TTC549 (cell line): ENCODE data around the gene HRH1.
"Not testable (repeated sequence)": the region's sequence is repeated elsewhere in the genome, so short reads cannot be mapped to it uniquely, and the experiment has no call there.

Experiments
- FAIRE-seq: peaks from 2 replicates; lab custom pipeline; 2012; peaks lifted over from hg19 to GRCh38; lab: Jason Lieb, UNC

HRH1 gene

GRCh38 chr3:11245276-11245675 lies 91.0 kb downstream of the HRH1 start:
- FAIRE-seq = no peak

- no peak for FAIRE-seq
Measured at GRCh38 chr3:11245827-11246662, 91.8 kb downstream of the HRH1 start.

GRCh38 chr3:11246663-11246970 lies 92.3 kb downstream of the HRH1 start:
- no peak for FAIRE-seq

GRCh38 chr3:11247362-11247761 lies 93.1 kb downstream of the HRH1 start:
- no peak for FAIRE-seq

DNA sequence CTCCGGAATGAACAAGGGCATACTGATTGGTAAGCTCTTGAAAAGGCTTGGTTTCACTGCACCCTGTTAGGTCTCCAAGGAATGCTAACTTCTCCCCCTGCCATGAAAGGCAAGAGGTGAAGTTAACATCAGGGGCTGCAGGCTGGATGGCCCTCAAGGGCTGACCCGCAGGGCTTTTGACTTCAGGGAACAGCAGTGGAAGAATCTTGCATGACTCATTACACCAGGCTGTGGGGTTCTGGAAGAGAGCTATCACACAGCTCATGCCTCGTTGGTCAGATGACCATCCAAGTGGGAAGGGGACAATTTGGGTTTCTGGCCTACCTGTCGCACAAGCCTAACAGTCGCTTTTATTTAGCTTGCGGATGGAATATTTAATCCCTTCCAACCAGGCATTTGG lies 94.3 kb downstream of the HRH1 start:
- no peak for FAIRE-seq

- no peak for FAIRE-seq
Measured at GRCh38 chr3:11250902-11251806, 96.9 kb downstream of the HRH1 start.

DNA sequence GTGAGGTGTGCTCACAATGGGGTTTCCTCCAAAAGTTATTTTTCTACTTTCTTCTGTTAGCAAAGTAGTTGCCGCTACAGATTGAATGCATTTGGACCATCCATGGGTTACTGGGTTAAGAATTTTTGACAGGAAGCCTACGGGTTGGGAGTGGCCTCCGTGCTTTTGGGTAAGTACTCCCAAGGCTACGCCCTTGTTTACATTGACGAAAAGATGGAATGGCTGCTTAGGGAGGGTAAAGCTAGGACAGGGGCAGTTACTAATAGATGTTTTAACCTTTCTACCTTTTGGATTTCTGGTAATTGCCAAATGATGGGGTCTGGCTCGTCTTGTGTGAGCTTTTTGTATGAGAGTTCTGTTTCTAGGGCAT lies 97.5 kb downstream of the HRH1 start:
- no peak for FAIRE-seq

- no peak for FAIRE-seq
Measured at GRCh38 chr3:11254876-11255275, 100.6 kb downstream of the HRH1 start.

- FAIRE-seq = not testable (repeated sequence)
Measured at GRCh38 chr3:11255537-11255936, 101.2 kb downstream of the HRH1 start.

- no peak for FAIRE-seq
Measured at GRCh38 chr3:11258958-11259357, 104.7 kb downstream of the HRH1 start.

- no peak for FAIRE-seq
Measured at GRCh38 chr3:11260460-11260859, 106.2 kb downstream of the HRH1 start.

GRCh38 chr3:11269007-11269406 lies 114.7 kb downstream of the HRH1 start:
- FAIRE-seq = no peak

DNA sequence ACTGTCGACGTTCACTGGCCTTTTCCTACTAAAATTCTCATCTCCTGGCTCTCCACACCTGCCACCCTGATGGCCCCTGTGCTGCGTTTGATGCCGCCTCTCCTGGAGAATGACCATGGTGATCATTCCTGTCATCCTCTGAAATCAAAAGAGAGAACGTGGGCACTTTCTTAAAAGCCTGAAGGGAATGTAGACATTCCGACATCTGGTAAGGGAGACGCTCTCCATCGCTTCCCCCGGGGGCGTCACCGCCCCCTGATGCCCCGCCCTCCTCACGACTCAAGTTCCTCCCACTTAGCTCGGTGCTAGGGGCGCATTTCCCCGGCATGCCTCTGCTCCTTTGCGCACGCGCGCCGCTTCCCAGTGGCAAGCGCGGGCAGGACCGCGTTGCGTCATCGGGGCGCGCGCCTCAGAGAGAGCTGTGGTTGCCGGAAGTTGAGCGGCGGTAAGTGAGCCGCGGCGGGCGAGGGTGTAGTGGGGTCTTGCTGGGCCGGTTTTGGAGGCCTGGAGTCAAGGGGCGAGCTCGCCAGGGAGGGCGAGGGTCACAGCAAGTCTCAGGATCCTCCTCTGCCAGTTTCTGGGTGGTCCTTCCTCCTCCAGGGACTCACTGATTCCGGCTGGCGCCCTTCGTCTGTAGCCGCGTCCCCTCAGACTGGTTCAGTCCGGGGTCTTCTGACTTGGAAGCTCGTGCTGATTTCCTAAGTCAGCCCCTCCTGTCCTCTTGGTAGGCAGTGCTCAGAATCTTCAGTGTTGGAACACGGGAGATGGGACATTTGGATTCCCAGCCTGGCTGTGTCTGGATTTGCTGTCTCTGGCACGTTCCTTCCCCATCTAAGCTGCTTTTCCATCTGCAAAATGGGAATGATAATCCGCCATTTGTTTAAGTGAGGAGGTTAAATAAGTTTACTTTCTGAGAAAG lies 118.0 kb downstream of the HRH1 start, which contains the start of gene ATG7:
Gene ATG7 (plus strand): TSS at position 412 of the 919 bp plus-strand sequence. CDS start 26,299 bp downstream, outside the sequence.
- peak; percentile 17 for FAIRE-seq

GRCh38 chr3:11272906-11273574 lies 118.7 kb downstream of the HRH1 start:
- no peak for FAIRE-seq

- FAIRE-seq = no peak
Measured at GRCh38 chr3:11273891-11274291, 119.6 kb downstream of the HRH1 start.

- FAIRE-seq = no peak
Measured at GRCh38 chr3:11274566-11275142, 120.4 kb downstream of the HRH1 start.

- no peak for FAIRE-seq
Measured at GRCh38 chr3:11275926-11276325, 121.6 kb downstream of the HRH1 start.

DNA sequence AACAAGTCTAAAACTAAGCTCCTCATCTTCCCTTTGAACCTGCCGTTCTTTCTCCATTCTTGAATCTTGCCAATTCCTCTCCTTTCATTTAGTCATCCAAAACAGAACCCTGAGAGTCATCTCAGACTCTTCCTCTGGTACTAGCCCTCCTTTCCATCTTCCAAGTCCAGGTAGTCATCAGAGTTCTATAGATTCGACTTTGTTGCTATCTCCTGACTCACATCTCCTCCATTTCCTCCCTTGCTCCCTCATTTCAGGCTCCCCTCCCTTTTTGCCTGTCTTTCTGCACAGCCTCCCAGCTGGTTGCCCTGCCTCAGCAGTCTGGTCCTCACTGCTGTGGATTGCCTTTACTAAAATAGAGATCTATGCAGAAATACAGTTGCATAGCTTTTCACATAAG lies 122.6 kb downstream of the HRH1 start:
- no peak for FAIRE-seq

DNA sequence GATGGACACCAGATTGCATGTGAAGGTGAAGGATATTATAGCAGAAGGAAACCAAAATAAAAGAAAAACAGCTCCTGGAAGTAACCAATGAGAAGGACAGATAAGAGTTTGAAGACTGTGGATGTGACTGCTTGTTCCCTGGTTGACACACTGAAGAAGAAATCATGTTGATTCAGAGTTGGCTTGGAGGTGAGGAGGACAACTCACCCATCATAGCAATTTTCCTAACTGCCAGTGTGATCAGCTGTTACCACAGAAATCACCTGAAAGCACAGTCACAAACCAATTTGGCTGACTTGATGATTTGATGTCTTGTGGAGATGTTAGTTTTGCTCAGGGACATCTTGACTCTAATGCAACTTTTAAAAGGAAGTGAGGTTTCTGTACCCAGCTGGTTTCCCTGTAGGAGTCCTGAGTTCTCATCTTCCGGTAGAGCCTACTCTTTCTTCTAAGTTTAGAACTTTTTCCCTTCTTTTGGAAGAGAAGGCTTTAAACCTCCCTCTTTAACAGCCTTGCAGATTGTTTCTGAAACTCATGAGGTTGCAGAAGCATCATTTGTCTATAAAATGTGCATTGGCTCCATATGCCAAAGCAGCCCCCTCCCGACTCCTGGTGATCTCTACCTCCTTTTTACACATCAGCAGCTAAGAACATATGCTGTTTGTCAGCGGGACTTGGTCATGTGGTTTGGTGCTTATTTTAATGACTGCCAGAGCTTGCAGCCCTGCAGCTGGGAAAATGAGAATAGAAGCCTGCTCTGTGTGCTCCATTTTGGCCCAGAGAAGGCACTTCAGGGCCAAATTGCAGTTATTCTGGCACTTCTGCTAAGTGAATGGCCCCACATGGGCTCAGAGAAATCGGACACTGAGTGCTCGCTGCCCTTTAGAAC lies 128.2 kb downstream of the HRH1 start:
- FAIRE-seq = no peak

DNA sequence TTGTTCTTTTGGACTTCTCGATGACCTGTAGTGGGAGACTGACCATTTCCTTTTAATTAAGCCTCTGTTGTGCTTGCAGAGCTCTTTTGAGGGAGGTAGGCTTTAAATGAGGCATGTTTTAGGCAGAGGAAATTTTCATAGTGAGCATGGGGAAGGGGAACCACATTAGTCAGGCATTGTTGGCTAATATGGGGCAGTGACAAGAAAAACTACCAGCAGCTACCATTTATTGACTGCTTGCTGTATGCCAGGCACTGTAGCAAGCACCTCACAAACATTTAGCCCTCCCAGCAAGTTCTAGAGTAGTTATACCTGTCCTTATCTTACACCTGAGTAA lies 128.8 kb downstream of the HRH1 start:
- FAIRE-seq = no peak
